Smooth muscle cell (in vitro differentiated cells): ENCODE results near the gene RWDD3. TPM values are rescaled to one million over a fixed set of nuclear protein-coding genes. Genes with fewer than 3 reads are reported as not detected.

ENCODE experiments used
- DNase-seq: peaks from one replicate; lab custom pipeline; 2025; ENCODE audit not compliant: unreplicated experiment; lab: John Stamatoyannopoulos, UW
- H2AFZ ChIP-seq: fragments of 200-600 bp; sonication (generic); 2 replicates; pipeline ENCODE4 v1.6.0; 2016; ENCODE audit warnings: antibody characterized with exemption, low read depth, mild to moderate bottlenecking
- H3F3A ChIP-seq: fragments of 200-600 bp; sonication (generic); 2 replicates; pipeline ENCODE4 v1.6.0; 2017; ENCODE audit warnings: antibody characterized with exemption, low read depth
- H3K27ac ChIP-seq: fragments of 200-600 bp; sonication (generic); 2 replicates; pipeline ENCODE4 v1.5.1; 2016; ENCODE audit warnings: low read depth, mild to moderate bottlenecking
- H3K27me3 ChIP-seq: fragments of 200-600 bp; sonication (generic); 2 replicates; pipeline ENCODE4 v1.6.1; 2016; ENCODE audit warnings: low read depth, mild to moderate bottlenecking
- H3K36me3 ChIP-seq: fragments of 200-600 bp; sonication (generic); 2 replicates; pipeline ENCODE4 v1.5.1; 2016; ENCODE audit warnings: low read depth
- H3K4me1 ChIP-seq: fragments of 200-600 bp; sonication (generic); 2 replicates; pipeline ENCODE4 v1.5.1; 2016; ENCODE audit warnings: low read depth
- H3K4me2 ChIP-seq: fragments of 200-600 bp; sonication (generic); 2 replicates; pipeline ENCODE4 v1.6.0; 2016; ENCODE audit warnings: mild to moderate bottlenecking
- H3K4me3 ChIP-seq: fragments of 200-600 bp; sonication (generic); 2 replicates; pipeline ENCODE4 v1.5.1; 2016; ENCODE audit warnings: mild to moderate bottlenecking
- H3K79me2 ChIP-seq: fragments of 200-600 bp; sonication (generic); 2 replicates; pipeline ENCODE4 v1.6.0; 2016; ENCODE audit warnings: low read depth, mild to moderate bottlenecking
- H3K9ac ChIP-seq: fragments of 200-600 bp; sonication (generic); 2 replicates; pipeline ENCODE4 v1.6.0; 2016; ENCODE audit warnings: low read depth
- H3K9me3 ChIP-seq: fragments of 200-600 bp; sonication (generic); replicated peaks from 2 replicates; pipeline ENCODE4 v1.5.1; 2016; ENCODE audit warnings: low read depth
- H4K20me1 ChIP-seq: fragments of 200-600 bp; sonication (generic); 2 replicates; pipeline ENCODE4 v1.6.0; 2016; ENCODE audit warnings: low read depth
- CTCF ChIP-seq: fragments of 200-600 bp; sonication (generic); IDR thresholded peaks from 2 replicates; pipeline ENCODE4 v1.5.1; 2017; ENCODE audit warnings: borderline replicate concordance, mild to moderate bottlenecking, antibody characterized with exemption; ENCODE audit not compliant: insufficient read depth, poor library complexity, severe bottlenecking
- WGBS: methylation state at CpG from one replicate; pipeline ENCODE4 v1.1.7; 2016; ENCODE audit warnings: low lambda C conversion rate; 5-methylcytosine and 5-hydroxymethylcytosine counted together
- polyA plus RNA-seq: library from polyadenylated mRNA; unstranded; fragments of >200 nt; fragmentation: Nextera tagmentation; extraction: Ambion mirVana; gene quantifications from 2 replicates; pipeline ENCODE4 v1.2.1, GENCODE V29; 2016
- total RNA-seq: library from RNA; depleted of rRNA; stranded (reverse); fragments of >200 nt; gene quantifications from 2 replicates; pipeline ENCODE4 v1.2.3, GENCODE V29; 2014

RWDD3 gene
- total and polyA plus RNA-seq, 2 experiments from 2014 or later = 21.5 to 28.2 TPM

- no peak for DNase-seq
- 59% methylated on average over 1 of the region's 1 CpG for WGBS
- no peak overlapping the region for H3K27ac ChIP-seq
Observed at GRCh38 chr1:95257758-95258157, 23.7 kb downstream of the RWDD3 start.

GRCh38 chr1:95259245-95259644 lies 25.2 kb downstream of the RWDD3 start:
- H3K36me3 ChIP-seq = no peaks in the 10 kb centered on the region
- H3K9me3 ChIP-seq = no peaks in the 10 kb centered on the region
- no peak overlapping the region for H3K4me3 ChIP-seq
- no peaks in the 10 kb centered on the region for H3K4me1 ChIP-seq
- DNase-seq = no peak
- H3K4me2 ChIP-seq = no peak overlapping the region
- H3F3A ChIP-seq = no peaks in the 10 kb centered on the region
- H4K20me1 ChIP-seq = no peaks in the 10 kb centered on the region
- H3K9ac ChIP-seq = no peak overlapping the region
- H2AFZ ChIP-seq = no peak overlapping the region
- H3K27ac ChIP-seq = no peak overlapping the region
- no peaks in the 10 kb centered on the region for H3K27me3 ChIP-seq
- no peaks in the 10 kb centered on the region for H3K79me2 ChIP-seq
- WGBS = 95% methylated on average over 1 of the region's 1 CpG
- TF ChIP-seq CTCF = no peak

More at GRCh38 chr1:95257758-95258157, 23.7 kb downstream of the RWDD3 start:
- H3K36me3 ChIP-seq = no peaks in the 10 kb centered on the region
- H3K9me3 ChIP-seq = no peaks in the 10 kb centered on the region
- H2AFZ ChIP-seq = no peak overlapping the region
- no peaks in the 10 kb centered on the region for H3K79me2 ChIP-seq
- H3K4me1 ChIP-seq = no peaks in the 10 kb centered on the region
- no peaks in the 10 kb centered on the region for H4K20me1 ChIP-seq
- no peaks in the 10 kb centered on the region for H3K27me3 ChIP-seq
- TF ChIP-seq CTCF = no peak
- no peak overlapping the region for H3K4me3 ChIP-seq
- no peaks in the 10 kb centered on the region for H3F3A ChIP-seq
- H3K4me2 ChIP-seq = no peak overlapping the region
- no peak overlapping the region for H3K9ac ChIP-seq

- no peak for TF ChIP-seq CTCF
- H4K20me1 ChIP-seq = no peaks in the 10 kb centered on the region
- H3K9me3 ChIP-seq = no peaks in the 10 kb centered on the region
- no peak for DNase-seq
- H3K27me3 ChIP-seq = no peaks in the 10 kb centered on the region
- no peak overlapping the region for H3K9ac ChIP-seq
- no peaks in the 10 kb centered on the region for H3F3A ChIP-seq
- H3K27ac ChIP-seq = no peak overlapping the region
- no peak overlapping the region for H3K4me2 ChIP-seq
- no peaks in the 10 kb centered on the region for H3K4me1 ChIP-seq
- H2AFZ ChIP-seq = no peak overlapping the region
- H3K79me2 ChIP-seq = no peaks in the 10 kb centered on the region
- 100% methylated on average over 4 of the region's 4 CpGs for WGBS
- no peak overlapping the region for H3K4me3 ChIP-seq
- no peaks in the 10 kb centered on the region for H3K36me3 ChIP-seq
Observed at GRCh38 chr1:95262913-95263312, 28.9 kb downstream of the RWDD3 start.

GRCh38 chr1:95263450-95263849 lies 29.4 kb downstream of the RWDD3 start:
- no peak for DNase-seq
- no peaks in the 10 kb centered on the region for H3F3A ChIP-seq
- no peak overlapping the region for H2AFZ ChIP-seq

More at GRCh38 chr1:95263450-95263849, 29.4 kb downstream of the RWDD3 start:
- Histone ChIP-seq H3K4me3 (no peak overlapping the region), H3K27ac (no peak overlapping the region), H3K9ac (no peak overlapping the region), H3K79me2 (no peaks in the 10 kb centered on the region), H4K20me1 (no peaks in the 10 kb centered on the region), H3K36me3 (no peaks in the 10 kb centered on the region), H3K4me1 (no peaks in the 10 kb centered on the region), H3K27me3 (no peaks in the 10 kb centered on the region), H3K9me3 (no peaks in the 10 kb centered on the region), H3K4me2 (no peak overlapping the region)
- 75% methylated on average over 5 of the region's 5 CpGs for WGBS
- TF ChIP-seq CTCF = no peak
